NCI-H1417 treated with DMSO at 0.1 percent for 48 hours (cell line): ENCODE measurements around the gene MPND.
A peak's percentile ranks its signal among the peaks of the same experiment; 100 is the strongest.
"Not testable (repeated sequence)": the region's sequence is repeated elsewhere in the genome, so short reads cannot be mapped to it uniquely, and the experiment has no call there.

Experiments
- DNase-seq: peaks from one replicate; lab custom pipeline; 2025; lab: John Stamatoyannopoulos, UW

MPND gene

DNA sequence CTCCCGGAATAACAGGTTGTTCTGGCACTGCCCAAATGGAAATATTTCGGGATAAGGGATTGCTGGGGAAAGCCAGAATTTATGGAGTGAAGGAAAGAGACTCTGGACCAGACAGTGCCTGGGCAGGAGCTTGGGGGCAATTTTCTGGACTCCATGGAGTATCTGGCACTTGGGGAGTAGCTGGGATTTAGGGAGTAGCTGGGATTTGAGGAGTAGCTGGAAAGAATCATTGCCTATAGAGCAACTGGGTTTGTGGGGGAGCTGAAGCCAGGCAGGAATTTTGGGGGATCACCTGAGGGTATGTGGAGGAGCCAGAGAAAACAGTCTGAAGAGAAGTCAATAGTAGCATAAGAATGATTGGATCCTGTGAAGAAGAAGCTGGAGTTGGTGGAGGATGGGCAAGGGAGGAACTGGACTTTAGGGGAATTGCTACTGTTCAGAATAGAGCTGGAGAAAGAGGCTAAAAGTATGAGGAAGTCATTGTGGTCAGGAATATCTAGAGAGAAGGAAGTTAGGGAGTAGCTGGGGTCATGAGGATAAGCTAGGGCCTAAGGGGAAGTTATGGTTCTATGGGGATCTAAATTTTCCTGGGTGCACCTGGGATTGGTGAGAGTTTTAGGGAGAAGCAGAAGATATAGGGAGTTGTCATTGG lies 24.2 kb upstream of the MPND start:
- DNase-seq, result no peak

GRCh38 chr19:4320419-4320818 lies 22.9 kb upstream of the MPND start:
- no peak for DNase-seq

DNA sequence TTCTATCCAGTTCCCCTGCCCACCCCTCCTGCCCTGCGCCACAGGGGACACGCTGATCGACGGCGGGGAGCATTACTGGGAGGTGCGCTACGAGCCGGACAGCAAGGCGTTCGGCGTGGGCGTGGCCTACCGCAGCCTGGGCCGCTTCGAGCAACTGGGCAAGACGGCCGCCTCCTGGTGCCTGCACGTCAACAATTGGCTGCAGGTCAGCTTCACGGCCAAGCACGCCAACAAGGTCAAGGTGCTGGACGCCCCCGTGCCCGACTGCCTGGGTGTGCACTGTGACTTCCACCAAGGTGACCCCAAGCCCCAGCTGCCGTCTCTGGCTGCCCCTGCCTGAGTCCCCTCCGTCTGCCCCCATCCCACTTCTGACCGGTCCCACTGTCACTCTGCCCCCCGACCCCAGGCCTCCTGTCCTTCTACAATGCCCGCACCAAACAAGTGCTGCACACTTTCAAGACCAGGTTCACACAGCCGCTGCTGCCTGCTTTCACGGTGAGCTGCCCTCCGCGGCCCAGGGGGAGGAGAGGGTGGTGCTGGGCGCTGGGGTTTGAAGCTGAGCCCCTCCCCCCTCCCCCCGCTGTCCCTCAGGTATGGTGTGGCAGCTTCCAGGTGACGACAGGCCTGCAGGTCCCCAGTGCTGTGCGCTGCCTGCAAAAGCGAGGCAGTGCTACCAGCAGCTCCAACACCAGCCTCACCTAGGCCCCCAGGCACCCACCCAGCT lies 20.3 kb upstream of the MPND start:
- DNase-seq, result no peak

DNA sequence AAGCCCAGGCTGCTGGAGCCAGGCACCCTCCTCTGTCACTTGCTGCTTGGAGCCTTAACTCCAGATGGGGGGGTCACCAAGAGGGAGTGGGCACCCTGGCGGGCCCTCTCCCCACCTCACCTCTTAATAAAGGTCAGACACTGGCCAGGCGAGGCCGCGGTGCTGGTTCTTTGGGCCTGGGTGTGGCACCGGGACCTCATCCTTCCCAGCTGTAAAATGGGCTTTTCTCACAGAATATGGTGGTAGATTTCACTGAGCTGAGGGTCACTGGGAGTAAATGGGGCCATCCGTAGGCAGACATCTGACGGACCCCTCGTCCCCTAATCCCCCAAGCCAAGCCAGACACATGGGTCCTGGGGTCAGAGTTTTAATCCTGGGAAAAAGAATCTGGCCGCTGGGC lies 19.7 kb upstream of the MPND start:
- no peak for DNase-seq

GRCh38 chr19:4324228-4324627 lies 19.1 kb upstream of the MPND start:
- no peak for DNase-seq

- DNase-seq, result no peak
Observed at GRCh38 chr19:4326215-4326836, 17.0 kb upstream of the MPND start.

DNA sequence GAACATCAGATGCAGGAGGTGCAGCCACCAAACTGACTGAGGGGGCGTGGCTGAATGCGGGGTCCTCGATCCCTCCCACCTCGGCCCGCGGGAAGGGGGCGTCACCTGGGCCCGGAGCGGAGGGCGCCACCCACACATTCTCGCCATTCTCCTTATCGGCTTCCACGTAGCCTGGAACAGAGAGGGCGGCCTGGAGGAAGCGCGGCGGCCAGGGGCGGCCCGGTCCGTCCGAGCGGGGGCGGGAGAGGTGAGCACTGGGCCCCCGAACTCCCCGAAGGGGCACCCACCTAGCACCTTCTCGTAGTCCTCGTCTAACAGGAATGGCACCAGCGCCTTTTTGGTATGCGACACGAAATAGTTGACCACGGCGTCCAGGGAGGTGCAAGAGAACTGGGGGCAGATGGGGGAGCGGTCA lies 16.5 kb upstream of the MPND start:
- DNase-seq, result no peak

DNA sequence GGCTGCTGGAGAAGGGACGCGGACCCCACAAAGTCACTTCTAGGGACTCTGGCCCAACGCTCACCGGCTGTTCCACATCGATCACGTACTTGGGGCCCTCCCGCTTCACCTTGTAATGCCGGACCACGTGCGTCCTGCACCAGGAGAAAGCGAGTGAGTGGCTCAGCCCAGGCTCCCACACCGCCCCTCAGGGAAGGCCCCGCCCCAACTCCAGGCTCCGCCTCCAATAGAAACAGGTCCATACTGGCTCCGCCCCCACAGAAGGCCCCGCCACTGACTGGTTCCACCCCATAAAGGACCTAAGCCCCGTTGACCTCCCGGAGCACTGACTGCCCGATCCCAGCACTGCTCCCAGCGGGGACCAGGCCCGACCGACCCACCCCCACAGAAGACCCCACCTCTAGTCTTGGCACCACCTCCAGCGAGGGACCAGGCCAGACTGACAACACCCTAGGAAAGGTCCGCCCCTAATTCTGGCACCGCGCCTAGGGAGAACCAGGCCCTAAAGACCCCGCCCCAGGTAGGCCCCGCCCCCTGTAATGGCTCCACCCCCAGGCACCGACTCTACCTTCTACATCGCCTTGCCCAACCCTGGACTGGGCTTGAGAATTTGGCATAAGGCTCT lies 16.0 kb upstream of the MPND start:
- DNase-seq, result no peak

- DNase-seq, result no peak
Observed at GRCh38 chr19:4327877-4328242, 15.5 kb upstream of the MPND start.

GRCh38 chr19:4328243-4328990 lies 14.9 kb upstream of the MPND start:
- DNase-seq, result no peak

DNA sequence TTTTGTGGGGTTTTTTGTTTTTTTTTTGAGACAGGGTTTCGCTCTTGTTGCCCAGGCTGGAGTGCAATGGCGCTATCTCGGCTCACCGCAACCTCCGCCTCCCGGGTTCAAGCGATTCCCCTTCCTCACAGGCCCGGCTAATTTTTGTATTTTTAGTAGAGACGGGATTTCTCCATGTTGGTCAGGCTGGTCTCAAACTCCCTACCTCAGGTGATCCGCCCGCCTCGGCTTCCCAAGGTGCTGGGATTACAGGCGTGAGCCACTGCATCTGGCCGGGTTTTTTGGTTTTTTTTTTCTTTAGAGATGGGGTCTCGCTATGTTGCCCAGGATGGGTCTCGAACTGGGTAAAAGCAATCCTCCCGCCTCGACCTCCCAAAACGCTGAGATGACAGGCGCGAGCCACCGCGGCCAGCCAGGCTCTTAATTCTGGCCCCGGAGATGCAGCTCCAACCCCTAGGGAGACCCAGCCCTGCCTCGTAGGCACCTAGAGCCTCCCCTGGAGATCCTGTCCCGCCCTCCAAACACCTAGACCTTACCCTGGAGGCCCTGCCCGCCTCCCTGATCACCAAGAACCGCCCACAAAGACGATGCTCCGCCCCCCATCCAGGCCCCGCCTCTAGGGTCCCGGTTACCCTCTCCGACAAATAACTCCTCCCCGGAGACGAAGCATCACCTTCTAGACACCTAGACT lies 14.2 kb upstream of the MPND start:
- not testable (repeated sequence) for DNase-seq

GRCh38 chr19:4329858-4330257 lies 13.5 kb upstream of the MPND start:
- no peak for DNase-seq

DNA sequence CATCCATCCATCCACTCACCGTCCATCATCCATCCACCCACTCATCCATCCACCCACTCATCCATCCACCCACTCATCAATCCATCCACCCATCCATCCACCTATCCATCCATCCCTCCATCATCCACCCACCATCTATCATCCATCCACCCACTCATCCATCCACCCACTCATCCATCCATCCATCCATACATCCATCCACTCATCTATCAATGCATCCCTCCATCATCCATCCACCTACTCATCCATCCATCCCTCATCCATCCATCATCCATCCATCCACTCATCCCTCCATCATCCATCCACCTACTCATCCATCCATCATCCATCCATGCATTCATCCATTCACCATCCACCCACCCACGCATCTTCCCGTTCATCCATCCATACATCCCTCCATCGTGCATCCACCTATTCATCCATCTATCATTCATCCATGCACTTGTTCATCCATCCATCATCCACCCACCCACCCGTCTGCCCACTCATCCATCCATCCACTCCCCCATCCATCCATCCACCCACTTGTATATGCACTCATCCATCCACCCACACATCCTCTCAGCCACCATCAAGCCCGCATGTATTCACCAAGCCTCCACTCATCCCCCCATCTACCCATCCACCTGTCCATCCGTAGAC lies 8.3 kb upstream of the MPND start:
- DNase-seq, result no peak

GRCh38 chr19:4337906-4338440 lies 5.4 kb upstream of the MPND start:
- DNase-seq, result no peak

DNA sequence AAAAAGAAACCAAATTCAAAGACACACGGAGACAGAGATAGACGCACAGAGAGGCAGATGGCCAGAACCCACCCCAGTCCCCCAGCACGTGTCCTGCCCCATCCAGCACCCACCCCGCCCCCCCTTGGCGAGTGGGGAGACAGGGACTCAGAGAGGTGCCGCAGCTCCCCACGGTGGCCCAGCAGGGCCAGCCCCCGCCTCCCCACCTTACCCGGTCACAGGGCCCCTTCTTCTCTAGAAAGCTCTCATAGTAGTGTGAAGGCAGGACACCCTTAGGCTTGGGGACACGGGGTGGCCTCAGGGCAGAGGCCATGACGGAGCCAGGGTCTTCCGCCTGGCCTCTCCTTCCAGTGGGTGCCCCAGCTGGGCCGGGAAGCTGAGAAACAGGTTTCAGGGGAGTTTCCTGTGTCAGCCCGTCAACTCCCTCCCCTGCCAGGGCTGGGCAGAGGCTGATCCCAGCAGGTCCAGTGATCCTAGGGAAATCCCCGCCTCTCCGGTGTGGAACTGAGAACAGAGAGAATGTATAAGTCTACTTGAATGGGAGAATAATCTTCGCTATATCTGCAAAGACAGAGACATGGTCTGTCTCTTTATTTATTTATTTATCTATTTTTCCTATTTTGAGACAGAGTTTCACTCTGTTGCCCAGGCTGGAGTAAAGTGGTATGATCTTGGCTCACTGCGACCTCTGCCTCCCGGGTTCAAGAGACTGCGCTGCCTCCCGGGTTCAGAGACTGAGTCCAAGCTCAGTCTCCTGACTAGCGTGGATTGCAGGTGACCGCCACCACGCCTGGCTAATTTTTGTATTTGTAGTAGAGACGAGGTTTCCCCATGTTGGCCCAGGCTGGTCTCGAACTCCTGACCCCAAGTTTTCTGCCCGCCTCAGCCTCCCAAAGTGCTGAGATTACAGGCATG lies 4.7 kb upstream of the MPND start, which contains the start of gene STAP2:
TSS of gene STAP2 (minus strand) at position 387 of the 915 bp plus-strand sequence. CDS start at position 313, 74 bp downstream.
- DNase-seq, result no peak

GRCh38 chr19:4342314-4342614 lies 1.1 kb upstream of the MPND start:
- no peak for DNase-seq

GRCh38 chr19:4342615-4343369 lies 570 bp upstream of the MPND start:
- DNase-seq, result peak; percentile 100

DNA sequence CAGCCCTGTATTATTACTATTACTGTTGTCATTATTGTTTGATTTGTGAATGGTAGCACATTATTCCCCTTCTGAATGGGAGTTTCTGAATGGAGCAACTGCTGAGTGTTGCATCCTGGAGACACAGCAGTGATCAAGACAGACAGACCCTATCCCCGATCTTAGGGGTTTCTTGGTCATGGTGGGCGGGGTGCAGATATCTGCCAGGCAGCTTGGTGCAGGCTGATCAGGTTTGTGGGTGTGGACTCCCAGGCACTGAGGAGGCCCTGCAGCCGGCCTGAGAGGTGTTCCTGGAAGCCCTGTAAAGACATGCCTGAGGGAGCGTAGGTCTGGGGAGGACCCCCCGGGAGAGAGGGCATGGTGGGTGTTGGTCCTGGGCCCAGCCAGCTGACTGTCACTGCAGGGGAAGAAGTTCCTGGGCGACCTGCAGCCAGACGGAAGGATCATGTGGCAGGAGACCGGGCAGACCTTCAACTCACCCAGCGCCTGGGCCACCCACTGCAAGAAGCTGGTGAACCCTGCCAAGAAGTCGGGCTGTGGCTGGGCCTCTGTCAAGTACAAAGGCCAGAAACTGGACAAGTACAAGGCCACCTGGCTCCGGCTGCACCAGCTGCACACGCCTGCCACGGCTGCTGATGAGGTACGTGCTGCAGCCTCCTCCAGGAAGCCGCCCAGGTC lies 2.1 kb downstream of the MPND start:
- no peak for DNase-seq

- DNase-seq, result no peak
Observed at GRCh38 chr19:4346020-4346383, 2.6 kb downstream of the MPND start.
